ENCODE data around the gene ADAD1.

DNA sequence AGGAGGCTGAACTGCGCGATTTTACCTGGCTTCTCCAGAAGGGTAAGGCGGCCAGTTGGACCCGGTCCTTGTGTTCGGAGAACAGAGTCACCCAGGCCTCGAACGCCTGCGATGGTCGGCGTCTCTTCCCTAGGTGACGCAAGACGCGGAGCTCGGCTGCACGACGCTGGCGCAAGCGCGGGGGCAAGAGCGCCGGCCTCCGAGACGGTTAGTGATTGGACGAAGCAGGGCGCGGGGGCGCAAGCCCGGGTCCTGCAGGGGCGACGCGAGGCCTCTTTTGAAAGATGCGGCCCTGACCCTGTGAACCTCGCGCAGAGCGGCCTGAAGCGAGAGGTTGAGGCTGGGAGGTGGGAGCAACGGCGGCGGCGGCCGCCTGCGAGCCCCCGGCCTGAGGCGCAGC is 428 bp downstream of the ADAD1 start:
- TF ChIP-seq, protein P1, sequence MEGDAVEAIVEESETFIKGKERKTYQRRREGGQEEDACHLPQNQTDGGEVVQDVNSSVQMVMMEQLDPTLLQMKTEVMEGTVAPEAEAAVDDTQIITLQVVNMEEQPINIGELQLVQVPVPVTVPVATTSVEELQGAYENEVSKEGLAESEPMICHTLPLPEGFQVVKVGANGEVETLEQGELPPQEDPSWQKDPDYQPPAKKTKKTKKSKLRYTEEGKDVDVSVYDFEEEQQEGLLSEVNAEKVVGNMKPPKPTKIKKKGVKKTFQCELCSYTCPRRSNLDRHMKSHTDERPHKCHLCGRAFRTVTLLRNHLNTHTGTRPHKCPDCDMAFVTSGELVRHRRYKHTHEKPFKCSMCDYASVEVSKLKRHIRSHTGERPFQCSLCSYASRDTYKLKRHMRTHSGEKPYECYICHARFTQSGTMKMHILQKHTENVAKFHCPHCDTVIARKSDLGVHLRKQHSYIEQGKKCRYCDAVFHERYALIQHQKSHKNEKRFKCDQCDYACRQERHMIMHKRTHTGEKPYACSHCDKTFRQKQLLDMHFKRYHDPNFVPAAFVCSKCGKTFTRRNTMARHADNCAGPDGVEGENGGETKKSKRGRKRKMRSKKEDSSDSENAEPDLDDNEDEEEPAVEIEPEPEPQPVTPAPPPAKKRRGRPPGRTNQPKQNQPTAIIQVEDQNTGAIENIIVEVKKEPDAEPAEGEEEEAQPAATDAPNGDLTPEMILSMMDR (IDR thresholded peaks at IDR 0.05): no peak
- no peak for TF ChIP-seq EP300 (IDR thresholded peaks at IDR 0.05; ENCODE audit: low read depth)
